Measurements from ENCODE around the gene MYLK4.
A peak's percentile ranks its signal among the peaks of the same experiment; 100 is the strongest.

MYLK4 gene

GRCh38 chr6:2755456-2755855 is 4.7 kb upstream of the MYLK4 start:
- no peak for DNase-seq

DNA sequence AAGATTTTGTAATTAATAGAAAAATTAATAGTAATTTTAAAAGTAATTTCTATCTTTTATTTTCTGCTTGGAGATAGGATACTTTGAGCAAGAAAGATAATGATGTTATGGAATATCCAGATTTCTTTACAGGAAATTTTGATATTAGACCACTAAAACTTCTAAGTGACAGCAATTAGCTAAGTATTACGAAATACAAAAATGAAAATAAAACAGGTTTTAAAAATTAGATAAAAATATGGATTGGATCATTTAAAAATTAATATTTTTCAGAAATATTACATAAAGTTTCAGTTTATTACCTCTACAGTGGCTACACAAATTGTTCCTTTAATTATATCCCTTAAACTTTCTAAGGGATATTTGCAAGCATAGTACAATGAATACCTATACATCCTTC is 4.2 kb upstream of the MYLK4 start:
- DNase-seq = no peak

DNA sequence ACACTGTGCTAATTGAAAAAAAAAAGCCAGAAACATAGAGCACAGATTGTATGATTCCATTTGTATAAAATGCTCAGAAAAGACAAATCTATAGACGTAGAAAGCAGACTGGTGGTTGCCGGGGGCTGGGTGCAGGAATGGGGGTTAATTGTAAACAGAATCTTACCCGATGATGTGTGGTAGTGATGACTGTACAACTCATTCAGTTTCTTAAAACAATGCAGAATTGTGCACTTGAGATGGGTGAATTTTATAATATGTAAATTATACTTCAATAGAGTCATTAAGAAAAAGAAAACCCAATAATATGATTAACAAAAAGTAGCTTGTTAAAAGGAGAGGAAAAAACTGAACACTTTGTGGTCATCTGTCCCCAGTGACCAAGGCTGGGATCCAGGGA is 3.7 kb upstream of the MYLK4 start:
- DNase-seq = no peak

- no peak for DNase-seq
Measured at GRCh38 chr6:2753743-2754142, 3.0 kb upstream of the MYLK4 start.

DNA sequence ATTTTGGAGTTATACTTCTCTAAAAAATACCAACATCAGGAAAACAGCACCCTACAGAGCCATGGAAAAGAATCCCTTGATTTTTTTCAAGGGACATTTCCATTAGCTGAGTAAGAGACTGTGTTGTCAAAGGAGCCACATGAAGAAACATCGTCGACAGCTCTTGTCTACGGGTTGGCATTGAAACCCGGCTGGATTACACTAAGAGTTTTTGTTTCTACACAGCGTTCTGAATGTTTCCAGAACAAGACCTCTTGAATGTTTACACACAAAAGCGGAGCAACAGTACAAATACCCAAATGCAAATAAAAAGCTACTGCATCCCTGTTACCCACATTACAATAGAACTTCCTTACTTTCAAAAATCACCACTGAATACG is 2.4 kb upstream of the MYLK4 start:
- no peak for DNase-seq

- DNase-seq = no peak
Measured at GRCh38 chr6:2752477-2753109, 1.9 kb upstream of the MYLK4 start.

GRCh38 chr6:2751871-2752270 is 1.1 kb upstream of the MYLK4 start:
- no peak for DNase-seq

GRCh38 chr6:2749969-2750600 is 637 bp downstream of the MYLK4 start:
- peak; percentile 24 for DNase-seq

- no peak for DNase-seq
Measured at GRCh38 chr6:2748183-2748582, 2.5 kb downstream of the MYLK4 start.

GRCh38 chr6:2746557-2747061 is 4.1 kb downstream of the MYLK4 start:
- no peak for DNase-seq

- no peak for DNase-seq
Measured at GRCh38 chr6:2745246-2745645, 5.5 kb downstream of the MYLK4 start.

DNA sequence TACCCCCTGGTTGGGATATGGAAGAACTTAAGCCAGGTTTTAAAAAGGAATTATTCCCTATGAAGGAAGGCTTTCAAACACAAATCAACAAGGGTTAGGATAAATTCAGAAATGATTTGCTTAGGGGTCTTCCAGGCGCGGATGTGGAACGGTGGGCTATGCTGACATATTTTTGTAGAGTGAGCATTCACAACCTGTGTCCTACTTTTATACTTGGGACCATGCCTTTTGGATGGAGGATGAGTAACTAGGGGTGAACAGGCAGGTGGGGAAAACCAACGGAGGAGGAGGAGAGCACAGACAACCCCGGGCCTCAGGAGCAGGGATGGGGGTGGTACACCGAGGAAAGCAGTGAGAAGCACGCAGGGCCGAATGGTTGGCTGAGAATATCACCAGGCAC is 5.9 kb downstream of the MYLK4 start:
- no peak for DNase-seq

GRCh38 chr6:2744209-2744771 is 6.4 kb downstream of the MYLK4 start:
- no peak for DNase-seq

DNA sequence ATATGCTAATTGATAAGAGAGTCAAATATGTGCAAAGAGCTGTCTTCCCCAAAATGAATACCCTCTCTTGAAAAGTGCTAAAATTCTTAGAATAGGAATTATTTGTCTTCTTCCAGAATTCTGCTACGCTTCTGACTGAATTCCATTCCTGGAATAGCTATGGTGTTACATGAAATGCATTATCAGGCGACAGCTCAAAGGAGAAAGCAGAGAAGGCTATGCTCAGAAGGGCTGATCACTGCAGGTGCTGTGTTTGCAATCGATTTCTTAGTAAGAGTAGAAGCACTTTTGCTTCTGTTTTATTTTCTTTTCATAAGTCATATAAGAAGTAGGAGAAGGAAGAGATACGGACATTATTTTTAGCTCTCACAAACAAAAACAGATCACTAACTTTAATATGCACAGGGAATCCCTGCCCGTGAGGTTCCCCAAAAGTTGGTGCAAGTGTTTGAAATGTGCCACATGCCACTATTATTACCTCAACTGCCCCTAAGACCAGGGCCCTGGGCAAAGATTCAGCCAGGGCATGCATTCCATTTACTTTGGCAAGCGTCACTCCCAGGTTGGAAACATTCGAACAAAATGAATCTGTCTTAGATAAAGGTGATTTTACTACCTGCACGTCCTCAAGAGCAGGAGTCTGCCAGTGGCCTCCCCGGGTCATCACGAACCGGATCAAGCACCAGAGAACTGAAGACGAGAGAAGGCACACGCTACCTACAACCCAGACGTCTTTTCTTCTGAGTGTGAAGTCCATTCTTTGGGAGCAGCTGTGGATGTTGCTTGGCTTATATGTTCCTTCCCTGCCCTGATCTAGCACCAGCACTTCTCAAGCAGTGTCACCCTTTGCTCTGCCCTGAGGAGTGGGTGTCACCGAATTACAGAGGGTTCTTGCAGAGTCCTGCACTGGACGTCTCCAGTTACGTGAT is 7.2 kb downstream of the MYLK4 start:
- DNase-seq = no peak

DNA sequence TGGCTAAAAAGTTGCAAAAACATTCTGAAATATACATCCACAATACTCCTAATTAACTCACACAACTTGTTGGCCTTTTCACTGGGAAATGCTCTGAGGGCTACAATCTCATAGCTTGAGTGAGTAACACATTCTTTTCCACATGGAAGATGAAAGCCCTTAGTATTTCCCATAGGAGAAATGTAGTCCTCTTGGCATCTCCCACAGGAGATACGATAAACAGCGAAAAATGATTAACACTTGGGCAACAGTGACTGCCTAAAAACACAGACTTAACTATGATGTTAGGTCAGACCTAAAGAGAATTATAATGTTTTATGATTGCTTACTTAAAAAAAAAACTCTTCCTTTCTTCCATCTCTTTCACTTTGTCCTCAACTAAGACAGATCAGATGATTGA is 9.0 kb downstream of the MYLK4 start:
- DNase-seq = no peak

DNA sequence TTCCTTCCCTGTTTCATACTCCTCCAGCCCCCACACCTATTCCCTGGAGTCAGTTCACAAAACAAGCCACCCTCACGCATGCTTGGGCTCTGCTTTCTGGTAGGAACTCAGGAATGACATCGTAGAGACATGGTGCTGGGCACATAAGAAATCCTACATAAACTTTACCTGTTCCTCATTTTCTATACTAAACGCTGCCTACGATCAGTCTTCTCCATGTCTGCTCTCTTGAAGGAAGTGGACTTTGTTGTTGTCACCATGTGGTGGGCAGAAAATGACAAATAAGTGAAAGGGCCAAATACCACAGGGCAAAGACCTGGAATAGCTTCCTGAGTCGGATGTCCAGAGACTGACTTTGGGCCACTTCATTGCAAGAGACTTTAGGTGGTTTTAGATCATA is 10.1 kb downstream of the MYLK4 start:
- DNase-seq = no peak

- no peak for DNase-seq
Measured at GRCh38 chr6:2739335-2739734, 11.4 kb downstream of the MYLK4 start.

GRCh38 chr6:2738373-2738979 is 12.2 kb downstream of the MYLK4 start:
- DNase-seq = no peak

- no peak for DNase-seq
Measured at GRCh38 chr6:2737885-2738284, 12.8 kb downstream of the MYLK4 start.

- no peak for DNase-seq
Measured at GRCh38 chr6:2734488-2735166, 16.1 kb downstream of the MYLK4 start.

DNA sequence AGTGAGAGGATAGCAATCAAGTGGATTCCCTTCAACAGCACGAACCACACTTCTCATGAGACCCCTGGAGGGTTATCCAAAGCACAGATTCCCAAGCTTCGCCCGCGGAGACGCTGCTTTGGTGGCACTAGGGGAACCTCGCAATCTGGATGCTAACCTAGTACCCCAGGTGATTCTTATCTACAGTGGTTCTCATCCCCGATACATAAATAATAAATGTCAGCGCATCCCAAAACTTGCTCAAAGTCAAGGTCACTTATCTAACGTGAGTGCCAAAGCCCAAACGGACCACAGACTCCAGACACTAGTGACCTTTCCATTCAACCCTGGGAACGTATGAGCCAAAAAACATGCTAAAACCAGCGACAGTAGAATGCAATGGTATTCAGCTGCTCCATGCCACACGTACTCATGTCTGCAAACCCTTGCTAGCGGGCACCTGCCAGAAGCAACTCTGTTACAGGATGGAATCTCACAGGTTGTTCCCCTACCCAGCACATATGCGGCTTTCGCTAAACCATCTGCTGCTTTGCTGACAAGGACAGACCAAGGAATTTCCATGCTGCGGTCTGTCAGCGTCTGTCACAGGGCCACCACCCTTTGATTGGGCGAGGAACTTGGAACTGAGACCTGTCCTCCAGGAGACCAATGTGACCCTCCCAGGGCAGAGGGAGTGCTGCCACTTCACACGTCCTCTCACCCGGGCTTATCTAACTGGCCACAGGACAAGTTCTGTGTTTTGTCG is 16.8 kb downstream of the MYLK4 start:
- no peak for DNase-seq

DNA sequence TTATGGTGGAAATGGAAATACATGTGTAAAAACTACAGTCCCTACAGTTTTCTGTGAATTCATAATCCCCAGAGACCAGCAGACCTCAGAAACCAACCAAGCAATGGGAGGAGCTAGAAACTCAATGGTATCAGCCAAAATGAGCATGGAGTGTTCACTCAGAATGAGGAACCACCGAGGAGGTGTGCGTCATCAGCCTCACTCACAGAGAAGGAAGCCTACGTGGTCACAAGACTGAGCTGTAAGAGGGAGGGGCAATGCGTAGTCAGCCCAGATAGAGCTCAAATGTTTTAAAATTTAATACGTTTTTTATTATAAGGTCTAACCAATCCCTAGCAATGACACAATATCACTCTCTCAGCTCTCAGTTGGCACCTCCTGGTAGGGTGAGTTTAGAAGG is 17.4 kb downstream of the MYLK4 start:
- no peak for DNase-seq

Data from T1000 (cell line).